GM23338 (cell line): Measurements from ENCODE around the gene KRTAP9-8. TPM values are rescaled to one million over a fixed set of nuclear protein-coding genes. Genes with fewer than 3 reads are reported as not detected.
"Not testable (repeated sequence)": the region's sequence is repeated elsewhere in the genome, so short reads cannot be mapped to it uniquely, and the experiment has no call there.

Experiments
- ATAC-seq: fragments of 200-7000 bp; cut with Tn5 transposase; 3 replicates; pipeline ENCODE4 v1.9.1; 2020
- DNase-seq: peaks from one replicate; pipeline ENCODE4 v3.0.0-alpha.2; 2015; ENCODE audit warnings: low spot score
- H2AFZ ChIP-seq: fragments of 200-600 bp; sonication (generic); 2 replicates; pipeline ENCODE4 v1.8.0; 2016; ENCODE audit warnings: antibody characterized with exemption, mild to moderate bottlenecking, moderate library complexity
- H3F3A ChIP-seq: fragments of 200-600 bp; sonication (generic); replicated peaks from 2 replicates; pipeline ENCODE4 v1.8.0; 2017; ENCODE audit warnings: antibody characterized with exemption, mixed run types, low read depth
- H3K27ac ChIP-seq: fragments of 200-600 bp; sonication (generic); 2 replicates; pipeline ENCODE4 v1.6.1; 2016; ENCODE audit warnings: low read depth
- H3K27me3 ChIP-seq: fragments of 200-600 bp; sonication (generic); 2 replicates; pipeline ENCODE4 v1.8.0; 2016; ENCODE audit warnings: mild to moderate bottlenecking, mixed run types, moderate library complexity; ENCODE audit not compliant: insufficient read depth
- H3K36me3 ChIP-seq: fragments of 200-600 bp; sonication (generic); 2 replicates; pipeline ENCODE4 v1.8.0; 2016; ENCODE audit warnings: mild to moderate bottlenecking; ENCODE audit not compliant: insufficient read depth
- H3K4me1 ChIP-seq: fragments of 200-600 bp; sonication (generic); 2 replicates; pipeline ENCODE4 v1.8.0; 2016; ENCODE audit warnings: mild to moderate bottlenecking, moderate library complexity; ENCODE audit not compliant: insufficient read depth
- H3K4me2 ChIP-seq: fragments of 200-600 bp; sonication (generic); 2 replicates; pipeline ENCODE4 v1.7.1; 2017; ENCODE audit warnings: mixed run types
- H3K4me3 ChIP-seq: fragments of 200-600 bp; sonication (generic); 2 replicates; pipeline ENCODE4 v1.6.1; 2016; ENCODE audit warnings: mixed run types
- H3K79me2 ChIP-seq: fragments of 200-600 bp; sonication (generic); replicated peaks from 2 replicates; pipeline ENCODE4 v1.8.0; 2017; ENCODE audit warnings: mild to moderate bottlenecking; ENCODE audit not compliant: insufficient read depth
- H3K9me2 ChIP-seq: fragments of 200-600 bp; sonication (generic); 2 replicates; pipeline ENCODE4 v1.8.0; 2017; ENCODE audit not compliant: insufficient read depth
- H4K20me1 ChIP-seq: fragments of 200-600 bp; sonication (generic); replicated peaks from 2 replicates; pipeline ENCODE4 v1.8.0; 2017; ENCODE audit warnings: mild to moderate bottlenecking; ENCODE audit not compliant: insufficient read depth
- H3K27ac Mint-ChIP-seq: 2 replicates; pipeline ENCODE4 v1.8.0; 2020; ENCODE audit warnings: inconsistent platforms, mild to moderate bottlenecking, moderate library complexity, mixed read lengths
- H3K27me3 Mint-ChIP-seq: 3 replicates; pipeline ENCODE4 v1.8.0; 2022; ENCODE audit warnings: low read depth, mild to moderate bottlenecking, moderate library complexity, mixed read lengths, inconsistent platforms; ENCODE audit not compliant: insufficient read depth, poor library complexity
- H3K36me3 Mint-ChIP-seq: 3 replicates; pipeline ENCODE4 v1.8.0; 2021; ENCODE audit warnings: low read depth, mild to moderate bottlenecking, inconsistent platforms, moderate library complexity, mixed read lengths
- H3K4me1 Mint-ChIP-seq: 3 replicates; pipeline ENCODE4 v1.8.0; 2020; ENCODE audit warnings: mild to moderate bottlenecking, inconsistent platforms, mixed read lengths
- H3K4me3 Mint-ChIP-seq: 3 replicates; pipeline ENCODE4 v1.8.0; 2021; ENCODE audit warnings: moderate library complexity, mild to moderate bottlenecking, inconsistent platforms, mixed read lengths
- H3K9me3 Mint-ChIP-seq: 3 replicates; pipeline ENCODE4 v1.8.0; 2020; ENCODE audit warnings: moderate library complexity, mild to moderate bottlenecking, inconsistent platforms, mixed read lengths
- CREB1 ChIP-seq: fragments of 250-450 bp; sonication (Bioruptor Pico); IDR thresholded peaks from 2 replicates; pipeline ENCODE4 v1.5.0; 2020; ENCODE audit warnings: low read depth, mild to moderate bottlenecking, moderate library complexity
- ETS1 ChIP-seq: IDR thresholded peaks from 2 replicates; pipeline ENCODE4 v1.6.1; 2016; ENCODE audit warnings: antibody characterized with exemption
- EZH2 ChIP-seq: fragments of 200-600 bp; sonication (generic); IDR thresholded peaks from one replicate; pipeline ENCODE4 v1.8.0; 2017; ENCODE audit warnings: antibody characterized with exemption, mild to moderate bottlenecking, low read depth; ENCODE audit not compliant: unreplicated experiment
- EZH2phosphoT487 ChIP-seq: fragments of 200-600 bp; sonication (generic); IDR thresholded peaks from one replicate; pipeline ENCODE4 v1.8.1; 2018; ENCODE audit warnings: antibody characterized with exemption; ENCODE audit not compliant: unreplicated experiment
- NANOG ChIP-seq: IDR thresholded peaks from 2 replicates; pipeline ENCODE4 v1.6.1; 2016; ENCODE audit warnings: antibody characterized with exemption, borderline replicate concordance
- POLR2AphosphoS5 ChIP-seq: IDR thresholded peaks from 2 replicates; pipeline ENCODE4 v1.6.1; 2016; ENCODE audit warnings: antibody characterized with exemption, low read depth
- REST ChIP-seq: IDR thresholded peaks from one replicate; pipeline ENCODE4 v1.6.1; 2018; ENCODE audit warnings: antibody characterized with exemption; ENCODE audit not compliant: unreplicated experiment
- STAT1 ChIP-seq: IDR thresholded peaks from one replicate; pipeline ENCODE4 v1.6.1; 2016; ENCODE audit warnings: antibody characterized with exemption; ENCODE audit not compliant: unreplicated experiment
- ZNF114 ChIP-seq: fragments of 250-450 bp; sonication (Bioruptor Pico); IDR thresholded peaks from 2 replicates; pipeline ENCODE4 v1.5.0; 2020; ENCODE audit warnings: mild to moderate bottlenecking, moderate library complexity
- ZNF331 ChIP-seq: fragments of 250-450 bp; sonication (Bioruptor Pico); IDR thresholded peaks from 2 replicates; pipeline ENCODE4 v1.5.0; 2020; ENCODE audit warnings: low read depth, mild to moderate bottlenecking, moderate library complexity
- ZNF462 ChIP-seq: fragments of 250-450 bp; sonication (Bioruptor Pico); IDR thresholded peaks from 2 replicates; pipeline ENCODE4 v1.5.0; 2020; ENCODE audit warnings: mild to moderate bottlenecking, moderate library complexity
- polyA plus RNA-seq: library from polyadenylated mRNA; unstranded; fragments of >200 nt; fragmentation: Nextera tagmentation; extraction: Ambion mirVana; gene quantifications from 2 replicates; pipeline ENCODE4 v1.2.1, GENCODE V29; 2016
- total RNA-seq: library from RNA; depleted of rRNA; stranded (reverse); fragments of >200 nt; shearing (Covaris generic); gene quantifications from 2 replicates; pipeline ENCODE4 v1.2.3, GENCODE V29; 2014

Gene KRTAP9-8
- total and polyA plus RNA-seq, 2 experiments from 2014 or later: not detected

- Mint-ChIP-seq H3K9me3 (no peaks in the 10 kb centered on the region), H3K4me3 (no peak overlapping the region), H3K36me3 (no peaks in the 10 kb centered on the region), H3K4me1 (no peaks in the 10 kb centered on the region), H3K27me3 (no peaks in the 10 kb centered on the region), H3K27ac (no peak overlapping the region)
- Histone ChIP-seq H3K79me2 (no peaks in the 10 kb centered on the region), H3K4me1 (no peaks in the 10 kb centered on the region), H4K20me1 (no peaks in the 10 kb centered on the region), H2AFZ (no peak overlapping the region), H3K27me3 (no peaks in the 10 kb centered on the region), H3K4me3 (no peak overlapping the region), H3K36me3 (no peaks in the 10 kb centered on the region), H3K4me2 (no peak overlapping the region), H3F3A (no peaks in the 10 kb centered on the region), H3K27ac (no peak overlapping the region), H3K9me2 (no peaks in the 10 kb centered on the region)
- ATAC-seq: no peak
- no peak for DNase-seq
- TF ChIP-seq ZNF331 (CRISPR knock-in tag) (no peak), ZNF114 (CRISPR knock-in tag) (no peak), REST (no peak), CREB1 (CRISPR knock-in tag) (no peak), ZNF462 (no peak), POLR2AphosphoS5 (no peak), EZH2 (no peak), STAT1 (no peak), NANOG (no peak), EZH2phosphoT487 (no peak), ETS1 (no peak)
These were observed 6.1 kb upstream of the KRTAP9-8 start for GRCh38 chr17:41231731-41232130.

- H3K79me2 ChIP-seq, H3K27me3 ChIP-seq, H3K4me3 Mint-ChIP-seq, H3K36me3 ChIP-seq, H3K27me3 Mint-ChIP-seq, ATAC-seq, H3K4me2 ChIP-seq, H3K4me1 Mint-ChIP-seq, H3K4me3 ChIP-seq, DNase-seq, H3K9me2 ChIP-seq, H4K20me1 ChIP-seq, H3K4me1 ChIP-seq, H3K9me3 Mint-ChIP-seq, H3K36me3 Mint-ChIP-seq, H3F3A ChIP-seq, H3K27ac ChIP-seq, H3K27ac Mint-ChIP-seq, H2AFZ ChIP-seq: not testable (repeated sequence)
These were observed 5.2 kb upstream of the KRTAP9-8 start, which contains the start of gene KRTAP9-3 for GRCh38 chr17:41232399-41233105. TSS of gene KRTAP9-3 (plus strand) at chr17:41232449. CDS start at chr17:41232502, 53 bp downstream.
